HG03060 (cell line): ENCODE measurements around the gene ERBIN.
"Not testable (repeated sequence)": the region's sequence is repeated elsewhere in the genome, so short reads cannot be mapped to it uniquely, and the experiment has no call there.

Experiments used
- ATAC-seq: cut with Tn5 transposase; IDR thresholded peaks from one replicate; pipeline ENCODE4 v1.9.1; 2021; ENCODE audit warnings: low read depth, moderate number of reproducible peaks; ENCODE audit not compliant: unreplicated experiment

Gene ERBIN

DNA sequence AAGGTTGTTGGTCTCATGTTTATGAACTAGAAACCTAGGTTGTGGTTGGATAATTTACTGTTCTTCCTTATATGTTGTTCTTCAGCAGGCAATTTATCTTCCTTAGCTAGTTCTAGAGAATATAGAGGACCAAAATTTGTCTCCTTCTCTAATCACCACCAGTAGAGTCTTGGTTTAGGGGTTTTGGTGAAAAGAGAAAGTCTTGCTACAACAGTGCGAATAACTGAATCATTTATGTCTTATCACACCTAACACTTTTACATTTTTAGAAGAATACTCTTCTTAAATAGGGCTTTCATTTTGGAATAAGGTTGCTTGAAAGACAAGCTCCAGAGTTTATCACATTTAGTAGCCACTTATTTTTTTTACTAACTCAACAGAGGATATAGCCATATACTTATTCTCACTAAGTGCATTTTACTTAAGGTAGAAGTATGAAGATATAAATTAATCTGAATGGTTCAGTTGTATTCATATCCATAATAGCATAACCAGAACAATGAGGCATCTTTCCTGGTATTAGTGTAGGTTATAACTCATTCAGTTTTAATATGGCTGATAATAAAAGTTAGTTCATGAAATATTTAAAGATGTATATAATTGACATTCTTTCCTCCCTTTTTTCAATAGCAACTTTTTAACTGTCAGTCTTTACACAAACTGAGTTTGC lies 67.9 kb downstream of the ERBIN start:
- no peak for ATAC-seq

DNA sequence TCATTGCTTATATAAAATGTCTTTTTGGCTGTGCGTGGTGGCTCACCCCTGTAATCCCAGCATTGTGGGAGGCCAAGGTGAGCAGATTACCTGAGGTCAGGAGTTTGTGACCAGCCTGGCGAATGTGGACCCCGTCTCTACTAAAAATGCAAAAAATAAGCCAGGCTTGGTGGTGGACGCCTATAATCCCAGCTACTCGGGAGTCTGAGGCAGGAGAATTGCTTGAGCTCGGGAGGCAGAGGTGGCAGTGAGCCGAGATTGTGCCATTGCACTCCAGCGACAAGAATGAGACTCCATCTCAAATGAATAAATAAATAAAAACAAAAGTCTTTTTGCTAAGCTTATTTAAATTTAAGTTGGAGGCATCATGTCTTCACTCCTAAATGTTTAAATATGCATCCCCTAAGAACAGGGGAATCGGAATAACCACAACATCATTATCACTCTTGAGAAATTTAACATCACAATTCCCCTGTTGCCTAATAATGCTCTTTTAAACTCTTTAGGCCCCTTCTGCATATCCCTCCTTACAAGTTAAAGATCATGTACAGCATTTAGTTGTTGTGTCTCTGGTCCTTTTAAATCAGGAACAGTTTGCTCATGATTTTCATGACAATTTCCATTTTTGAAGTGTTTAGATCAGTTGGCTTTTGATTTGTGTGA lies 72.8 kb downstream of the ERBIN start:
- ATAC-seq: no peak

DNA sequence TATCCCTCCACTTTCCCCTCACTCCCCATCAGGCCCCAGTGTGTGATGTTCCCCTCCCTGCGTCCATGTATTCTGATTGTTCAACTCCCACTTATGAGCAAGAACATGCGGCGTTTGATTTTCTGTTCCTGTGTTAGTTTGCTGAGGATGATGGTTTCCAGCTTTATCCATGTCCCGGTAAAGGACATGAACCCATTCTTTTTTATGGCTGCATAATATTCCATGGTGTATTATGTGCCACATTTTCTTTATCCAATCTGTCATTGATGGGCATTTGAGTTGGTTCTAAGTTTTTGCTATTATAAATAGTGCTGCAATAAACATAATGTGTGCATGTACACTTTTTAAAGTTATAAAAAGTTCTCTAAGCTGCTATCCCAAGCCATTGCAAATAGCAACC lies 75.6 kb downstream of the ERBIN start:
- ATAC-seq: no peak

DNA sequence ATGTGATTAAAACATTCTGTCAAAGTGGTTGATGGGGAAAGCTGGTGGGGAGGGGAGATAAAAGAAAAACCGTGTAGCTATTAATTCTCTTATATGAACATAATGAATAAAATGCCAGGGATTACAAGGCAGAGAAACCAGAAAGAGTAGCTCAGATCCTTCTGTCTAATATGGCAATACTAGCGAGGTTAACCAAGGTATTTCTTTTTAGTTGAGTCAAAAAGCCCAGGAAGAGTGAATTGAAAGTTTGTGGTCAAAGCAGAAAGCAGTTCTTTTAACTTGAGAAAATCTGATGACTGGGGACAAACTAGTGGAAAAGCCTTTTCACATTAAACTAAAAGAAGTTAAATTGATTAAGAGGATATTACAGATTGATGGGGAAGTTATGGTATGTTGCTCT lies 76.0 kb downstream of the ERBIN start:
- ATAC-seq: no peak

GRCh38 chr5:66004216-66004615 lies 77.8 kb downstream of the ERBIN start:
- no peak for ATAC-seq

GRCh38 chr5:66009277-66009676 lies 82.9 kb downstream of the ERBIN start:
- no peak for ATAC-seq

DNA sequence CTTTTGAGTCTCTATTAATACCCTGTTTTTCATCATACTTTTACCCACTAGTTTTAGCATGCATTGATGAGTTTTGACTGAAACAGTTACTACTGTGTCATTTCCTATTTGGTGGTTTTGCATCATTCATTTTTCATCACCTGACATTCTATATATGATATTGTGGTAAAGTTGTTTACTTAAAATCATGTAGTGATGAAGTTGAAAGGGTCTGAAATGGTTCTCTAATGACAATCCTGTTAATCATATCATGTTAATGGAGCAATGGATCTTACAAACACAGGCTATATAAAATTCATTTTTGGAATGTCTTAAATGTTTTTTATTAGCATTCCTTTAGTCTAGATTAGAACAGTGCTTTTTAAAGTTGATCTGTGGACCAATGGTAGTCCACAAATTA lies 84.1 kb downstream of the ERBIN start:
- ATAC-seq: no peak

- ATAC-seq: no peak
These were observed 85.9 kb downstream of the ERBIN start for GRCh38 chr5:66012271-66012670.

DNA sequence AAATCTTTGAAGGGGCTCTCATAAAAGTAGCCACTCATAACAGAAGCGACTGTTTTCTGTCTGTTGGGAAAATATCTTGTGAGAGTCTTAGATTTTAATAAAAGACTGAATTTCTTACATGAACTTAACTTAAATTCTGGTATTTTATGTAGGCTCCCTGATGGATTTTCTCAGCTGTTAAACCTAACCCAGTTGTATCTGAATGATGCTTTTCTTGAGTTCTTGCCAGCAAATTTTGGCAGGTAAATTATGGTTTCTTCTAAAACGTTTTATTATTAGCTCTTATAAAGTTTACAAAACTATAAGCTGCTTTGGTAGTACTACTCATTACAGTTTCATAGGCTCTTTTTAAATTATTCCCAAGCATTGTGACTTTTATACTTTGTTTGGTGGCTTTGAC lies 87.0 kb downstream of the ERBIN start:
- no peak for ATAC-seq

- ATAC-seq: no peak
These were observed 87.5 kb downstream of the ERBIN start for GRCh38 chr5:66013906-66014305.

GRCh38 chr5:66015196-66015960 lies 89.0 kb downstream of the ERBIN start:
- no peak for ATAC-seq

DNA sequence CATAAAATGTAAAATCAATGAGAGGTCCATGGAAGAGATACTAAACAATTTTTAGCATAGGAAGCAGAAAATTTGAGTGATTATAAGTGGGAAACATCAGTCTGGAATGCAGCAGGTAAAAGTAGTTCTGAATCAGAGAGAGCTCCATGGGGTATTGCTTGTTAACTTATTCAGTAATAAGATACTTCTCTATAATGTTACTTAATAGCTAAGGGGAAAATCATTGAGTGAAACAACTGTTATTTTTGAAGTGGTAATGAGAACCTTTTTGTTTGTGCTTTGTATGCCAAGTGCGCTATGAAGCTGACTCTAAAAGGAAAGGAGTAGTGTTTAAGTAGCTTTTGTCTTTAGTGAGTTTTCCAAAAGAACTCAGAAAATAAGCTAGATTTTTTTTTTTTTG lies 95.2 kb downstream of the ERBIN start:
- ATAC-seq: no peak

- no peak for ATAC-seq
These were observed 112.9 kb downstream of the ERBIN start for GRCh38 chr5:66039296-66039695.

GRCh38 chr5:66039701-66040100 lies 113.3 kb downstream of the ERBIN start:
- ATAC-seq: no peak

GRCh38 chr5:66041627-66042026 lies 115.3 kb downstream of the ERBIN start:
- no peak for ATAC-seq

DNA sequence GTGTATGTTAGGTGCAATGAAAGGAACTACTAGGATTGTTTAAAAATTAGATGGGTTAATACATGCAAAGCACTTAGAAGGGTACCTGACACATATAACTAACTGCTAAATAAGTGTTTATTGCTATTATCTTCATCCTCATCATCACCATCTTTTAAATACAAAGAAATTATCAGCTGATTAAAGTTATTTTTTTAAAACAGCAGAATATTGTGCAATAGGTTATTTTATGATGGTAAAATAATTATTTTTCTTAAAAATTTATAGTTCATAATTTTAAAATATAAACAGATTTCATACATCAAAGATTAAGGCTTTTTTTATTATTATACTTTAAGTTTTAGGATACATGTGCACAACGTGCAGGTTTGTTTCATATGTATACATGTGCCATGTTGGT lies 130.9 kb downstream of the ERBIN start:
- no peak for ATAC-seq

DNA sequence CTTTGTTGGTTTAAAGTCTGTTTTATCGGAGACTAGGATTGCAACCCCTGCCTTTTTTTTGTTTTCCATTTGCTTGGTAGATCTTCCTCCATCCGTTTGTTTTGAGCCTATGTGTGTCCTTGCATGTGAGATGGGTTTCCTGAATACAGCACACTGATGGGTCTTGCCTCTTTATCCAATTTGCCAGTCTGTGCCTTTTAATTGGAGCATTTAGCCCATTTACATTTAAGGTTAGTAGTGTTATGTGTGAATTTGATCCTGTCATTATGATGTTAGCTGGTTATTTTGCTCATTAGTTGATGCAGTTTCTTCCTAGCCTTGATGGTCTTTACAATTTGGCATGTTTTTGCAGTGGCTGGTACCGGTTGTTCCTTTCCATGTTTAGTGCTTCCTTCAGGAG lies 134.9 kb downstream of the ERBIN start:
- not testable (repeated sequence) for ATAC-seq

DNA sequence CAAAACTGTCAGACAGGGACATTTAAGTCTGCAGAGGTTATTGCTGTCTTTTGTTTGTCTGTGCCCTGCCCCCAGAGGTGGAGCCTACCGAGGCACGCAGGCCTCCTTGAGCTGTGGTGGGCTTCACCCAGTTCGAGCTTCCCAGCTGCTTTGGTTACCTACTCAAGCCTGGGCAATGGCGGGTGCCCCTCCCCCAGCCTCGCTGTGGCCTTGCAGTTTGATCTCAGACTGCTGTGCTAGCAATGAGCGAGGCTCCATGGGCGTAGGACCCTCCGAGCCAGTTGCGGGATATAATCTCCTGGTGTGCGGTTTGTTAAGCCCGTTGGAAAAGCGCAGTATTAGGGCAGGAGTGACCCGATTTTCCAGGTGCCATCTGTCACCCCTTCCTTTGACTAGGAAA lies 136.7 kb downstream of the ERBIN start:
- ATAC-seq: not testable (repeated sequence)

DNA sequence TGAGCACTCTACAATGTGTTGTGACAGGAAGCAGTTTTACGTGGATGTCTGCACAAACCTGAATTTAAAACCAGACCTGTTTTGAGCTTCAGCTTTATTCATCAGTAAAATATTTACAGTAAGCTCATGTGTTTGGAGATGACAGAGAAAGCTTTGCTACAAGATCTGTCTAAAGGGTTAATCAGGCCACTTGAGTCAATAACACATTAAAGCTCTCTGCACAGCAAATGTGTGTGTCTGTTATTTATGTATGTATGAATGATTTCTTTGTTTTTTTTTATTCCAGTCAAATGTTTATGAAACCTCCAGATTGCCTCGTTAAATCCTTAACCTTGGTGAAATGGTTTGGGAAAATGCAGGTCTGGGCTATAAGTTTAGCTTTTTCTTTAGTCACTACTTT lies 140.5 kb downstream of the ERBIN start:
- no peak for ATAC-seq

DNA sequence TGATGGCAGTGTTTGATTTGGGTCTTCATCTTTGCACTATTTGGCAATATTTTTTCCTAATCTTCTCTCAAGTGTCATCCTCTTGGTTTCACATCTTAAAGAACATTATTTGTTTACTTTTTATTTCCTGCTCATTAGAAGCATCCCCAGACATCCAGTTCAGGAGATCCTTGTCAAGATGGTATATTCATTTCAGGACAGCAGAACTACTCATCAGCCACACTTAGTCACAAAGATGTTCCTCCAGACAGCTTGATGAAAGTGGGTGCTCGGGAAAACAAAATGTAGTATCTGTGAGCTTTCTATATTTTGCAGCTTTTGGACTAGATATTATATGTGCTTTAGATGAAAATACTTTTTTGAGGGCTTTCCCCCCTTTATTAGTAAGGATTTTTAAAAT lies 145.7 kb downstream of the ERBIN start:
- ATAC-seq: no peak

GRCh38 chr5:66074901-66075300 lies 148.5 kb downstream of the ERBIN start:
- no peak for ATAC-seq

- no peak for ATAC-seq
These were observed 154.3 kb downstream of the ERBIN start for GRCh38 chr5:66080664-66081063.
